GM20431 (cell line): Measurements from ENCODE around the gene C9.

Experiments
- in situ Hi-C: fragments of 300-500 bp; cut with MseI, MboI; formaldehyde crosslinking; loops from one replicate; pipeline ENCODE4 v1.15.0; 2020; ENCODE audit warnings: low sequenced_read_pairs; ENCODE audit not compliant: unreplicated experiment

C9 gene

DNA sequence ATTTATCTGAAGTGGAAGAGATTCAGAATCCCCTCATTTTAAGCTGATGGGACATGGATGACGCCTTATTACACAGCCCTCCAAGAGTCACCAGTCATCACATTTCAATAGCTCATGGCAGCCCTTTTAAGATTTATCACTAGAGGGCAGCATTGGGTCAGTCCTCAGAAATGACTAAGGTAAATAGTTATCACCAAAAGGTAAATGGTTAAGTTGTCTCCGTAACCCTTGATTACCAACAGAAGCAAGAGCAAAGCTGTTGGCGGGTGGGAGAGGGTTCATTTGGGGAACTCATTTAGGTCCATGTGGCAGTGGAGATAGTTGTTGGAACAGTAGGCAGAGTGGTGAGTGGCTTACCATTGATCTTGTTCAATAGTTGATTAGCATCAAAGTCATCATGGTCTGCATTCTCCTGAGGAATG lies 12.0 kb upstream of the C9 start:
- in situ Hi-C loops, result loop anchor here (10.0 kb wide), 1 partner anchor 178 kb away; no protein-coding TSS in a partner anchor

DNA sequence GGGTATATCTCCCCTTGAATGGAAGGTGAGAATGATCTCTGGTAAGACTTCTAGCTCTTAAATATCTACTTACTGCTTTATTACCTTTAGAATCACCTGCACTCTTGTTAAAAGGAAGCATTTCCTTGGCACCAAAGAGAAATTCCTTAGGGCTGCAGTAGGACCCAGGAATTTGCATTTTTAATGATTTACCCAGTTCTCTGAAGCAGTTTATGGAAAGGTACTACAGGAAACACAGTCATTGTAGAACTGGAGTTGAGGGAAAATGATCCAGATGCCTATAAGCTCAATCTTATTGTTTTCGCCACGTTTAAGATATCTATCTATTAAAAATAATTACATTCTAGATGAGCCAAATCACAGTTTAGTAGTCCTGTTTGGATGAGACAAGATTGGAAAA lies 9.5 kb upstream of the C9 start:
- in situ Hi-C loops, result loop anchor here (10.0 kb wide), 1 partner anchor 181 kb away; no protein-coding TSS in a partner anchor

DNA sequence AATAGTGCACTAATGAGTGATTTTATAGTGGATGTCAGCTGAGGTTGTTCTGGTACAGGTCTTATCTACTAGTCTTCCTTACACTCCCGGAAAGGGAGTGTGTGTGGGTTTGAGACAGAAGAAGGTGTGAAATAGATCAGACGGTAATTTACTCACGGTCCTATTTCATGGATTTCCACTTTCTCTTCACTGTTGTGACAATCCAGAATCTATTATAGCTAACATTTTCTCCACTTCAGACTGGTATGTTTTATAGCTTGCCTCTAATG lies 7.0 kb upstream of the C9 start:
- in situ Hi-C loops, result loop anchor here (10.0 kb wide), 1 partner anchor 184 kb away; no protein-coding TSS in a partner anchor

DNA sequence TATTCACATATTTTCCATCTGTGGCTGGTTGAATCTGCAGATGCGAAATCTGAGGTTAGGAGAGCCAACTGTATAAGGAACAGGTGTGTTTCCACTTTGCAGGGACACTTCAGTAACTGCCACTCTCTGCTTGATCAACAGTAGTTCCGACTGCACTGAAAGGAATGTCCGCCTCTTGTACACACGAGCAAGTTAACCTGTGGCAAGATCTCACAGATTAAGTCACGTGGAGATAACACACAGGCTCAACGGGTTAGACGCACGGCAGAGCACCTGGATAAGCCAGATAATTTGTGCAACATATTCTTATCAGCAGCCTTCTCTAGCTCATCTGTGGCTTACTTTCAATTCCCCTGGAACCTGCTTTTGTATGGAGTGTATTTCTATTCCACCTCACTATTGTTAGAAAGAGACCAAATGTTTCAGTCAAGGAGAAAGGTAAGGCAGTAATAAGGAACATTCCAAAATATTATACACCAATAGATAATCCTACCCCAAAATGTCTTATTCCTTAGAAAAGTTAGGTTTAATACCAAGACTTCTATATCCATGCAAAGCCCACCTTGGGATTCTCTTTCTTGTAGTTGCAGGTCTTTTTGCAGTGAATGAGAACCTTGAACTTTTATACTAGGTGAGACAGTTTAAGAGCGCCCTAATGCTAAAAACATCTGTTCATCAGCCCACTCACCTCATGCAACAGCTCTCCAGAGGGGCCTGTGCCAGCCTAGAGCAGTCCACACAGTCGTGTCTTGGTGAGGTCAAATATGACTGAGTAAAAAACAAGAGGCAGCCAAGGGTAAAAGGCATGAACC lies 6.5 kb upstream of the C9 start:
- in situ Hi-C loops, result loop anchor here (10.0 kb wide), 1 partner anchor 184 kb away; no protein-coding TSS in a partner anchor

DNA sequence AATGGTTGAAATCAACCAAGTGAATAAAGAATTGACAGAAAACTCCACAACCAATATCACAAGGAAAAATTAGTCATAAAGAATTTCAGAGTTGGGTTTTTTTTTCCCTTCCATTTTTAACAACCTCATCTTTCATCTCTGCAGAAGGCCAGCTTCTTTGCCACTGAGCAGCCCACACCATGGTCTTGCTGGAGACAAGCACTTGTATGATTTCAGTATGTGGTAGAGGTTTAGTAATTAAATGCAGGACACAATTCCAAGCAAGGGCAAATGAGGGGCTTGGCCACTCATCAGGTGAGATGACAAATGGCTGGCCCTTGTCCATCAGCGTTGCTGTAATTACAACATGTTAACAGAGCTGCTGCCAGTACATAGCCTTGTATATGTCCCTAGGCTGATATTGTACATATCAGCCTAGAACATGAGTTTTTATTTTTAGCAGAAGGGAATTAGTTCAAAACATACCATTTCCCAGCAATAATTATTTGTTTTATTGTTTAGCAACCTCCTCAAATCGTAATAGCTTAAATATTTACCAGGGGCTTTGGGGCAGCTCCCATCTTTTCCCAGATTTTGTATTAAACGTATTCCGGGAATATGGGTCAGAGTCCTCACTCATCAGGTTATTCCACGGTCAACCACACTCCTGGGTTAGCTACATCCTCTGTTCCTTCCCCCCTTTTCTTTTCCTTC lies 5.0 kb upstream of the C9 start:
- in situ Hi-C loops, result no loop called here

DNA sequence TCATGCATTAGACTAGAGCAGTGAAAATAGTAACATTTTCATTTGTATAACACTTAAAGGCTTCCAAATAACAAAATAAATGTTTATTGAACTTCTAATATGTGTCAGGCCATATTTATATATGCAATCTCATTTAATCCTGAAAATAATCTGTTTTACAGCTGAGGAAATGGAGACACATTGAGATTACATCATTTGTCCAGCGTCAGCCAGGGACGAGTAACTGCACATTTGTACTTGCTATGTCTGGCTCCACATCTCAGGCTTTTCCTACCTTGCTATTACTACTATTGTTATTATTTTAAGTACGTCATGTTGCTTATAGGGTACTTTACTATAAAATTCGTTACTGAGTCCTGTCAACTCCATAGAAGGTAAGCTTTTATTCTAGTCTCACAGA lies 3.8 kb upstream of the C9 start:
- in situ Hi-C loops, result no loop called here

DNA sequence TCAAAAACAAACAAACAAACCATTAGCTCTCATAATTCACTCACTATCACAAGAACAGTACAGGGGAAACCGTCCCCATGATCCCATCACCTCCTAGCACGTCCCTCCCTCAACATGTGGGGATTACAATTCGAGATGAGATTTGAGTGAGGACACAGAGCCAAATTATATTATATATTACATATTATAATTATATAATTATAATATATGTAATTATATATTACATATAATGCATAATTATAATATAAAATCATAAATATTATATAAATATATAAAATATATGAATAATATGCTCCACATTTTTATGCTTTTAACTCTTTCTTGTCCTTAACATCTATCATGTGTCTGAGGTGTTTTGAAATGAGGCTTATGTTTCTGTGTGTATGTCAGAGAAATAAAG lies 3.4 kb upstream of the C9 start:
- in situ Hi-C loops, result no loop called here

DNA sequence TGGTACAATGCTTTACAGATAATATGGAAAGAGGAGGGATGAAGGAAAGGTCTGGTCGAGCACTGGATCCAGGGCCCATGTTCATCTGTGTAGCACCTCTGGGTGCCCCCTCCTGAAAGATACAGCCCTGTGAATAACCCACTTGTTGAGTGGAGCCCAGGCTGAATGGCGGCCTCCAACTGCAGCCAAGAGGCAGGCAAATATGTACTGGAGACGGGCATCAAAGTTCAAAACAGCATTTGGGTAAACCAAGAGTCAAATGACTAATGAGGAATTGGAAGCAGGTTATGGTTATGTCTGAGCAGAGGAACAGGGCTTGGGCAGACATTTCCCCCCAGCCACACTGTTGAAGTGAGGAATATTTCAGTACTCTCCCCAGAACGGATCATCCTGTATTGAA lies 1.1 kb downstream of the C9 start:
- in situ Hi-C loops, result no loop called here

DNA sequence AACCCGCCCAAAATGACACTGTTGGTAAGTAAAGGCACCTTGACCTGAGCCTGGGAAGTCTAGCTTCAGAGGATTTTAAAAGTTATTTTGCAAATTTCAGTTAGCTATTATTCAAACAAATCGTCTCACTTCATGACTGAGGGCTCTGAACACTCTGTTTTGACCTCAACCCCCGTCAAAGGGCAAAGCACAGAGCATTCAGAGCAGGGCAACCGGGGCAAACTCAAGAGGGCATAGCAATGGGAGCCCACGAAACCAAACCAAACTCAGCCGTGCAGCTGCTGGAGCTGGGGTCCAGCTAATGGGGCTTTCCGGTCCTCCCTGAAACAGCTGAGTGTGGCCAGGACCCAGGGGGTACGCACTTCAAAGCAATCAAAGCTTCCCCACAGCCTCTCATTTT lies 1.6 kb downstream of the C9 start:
- in situ Hi-C loops, result no loop called here

DNA sequence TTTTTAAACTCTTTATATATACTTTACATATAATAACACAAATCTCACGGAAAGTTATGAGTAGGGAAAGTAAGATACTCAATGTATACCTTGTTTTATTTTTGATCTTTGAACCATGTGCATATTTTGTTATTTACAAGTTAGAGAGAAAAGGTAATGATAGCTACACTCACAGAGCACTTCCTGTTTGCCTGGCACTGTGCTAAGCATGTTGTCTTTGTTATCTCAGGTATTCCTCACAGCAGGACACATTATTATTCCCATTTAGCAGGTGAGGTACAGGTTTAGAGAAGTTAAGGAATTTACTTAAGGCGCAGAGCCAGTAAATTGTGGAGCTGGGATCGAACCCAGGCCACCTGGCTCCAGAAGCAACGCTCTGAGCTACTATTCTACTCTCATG lies 3.0 kb downstream of the C9 start:
- in situ Hi-C loops, result no loop called here

DNA sequence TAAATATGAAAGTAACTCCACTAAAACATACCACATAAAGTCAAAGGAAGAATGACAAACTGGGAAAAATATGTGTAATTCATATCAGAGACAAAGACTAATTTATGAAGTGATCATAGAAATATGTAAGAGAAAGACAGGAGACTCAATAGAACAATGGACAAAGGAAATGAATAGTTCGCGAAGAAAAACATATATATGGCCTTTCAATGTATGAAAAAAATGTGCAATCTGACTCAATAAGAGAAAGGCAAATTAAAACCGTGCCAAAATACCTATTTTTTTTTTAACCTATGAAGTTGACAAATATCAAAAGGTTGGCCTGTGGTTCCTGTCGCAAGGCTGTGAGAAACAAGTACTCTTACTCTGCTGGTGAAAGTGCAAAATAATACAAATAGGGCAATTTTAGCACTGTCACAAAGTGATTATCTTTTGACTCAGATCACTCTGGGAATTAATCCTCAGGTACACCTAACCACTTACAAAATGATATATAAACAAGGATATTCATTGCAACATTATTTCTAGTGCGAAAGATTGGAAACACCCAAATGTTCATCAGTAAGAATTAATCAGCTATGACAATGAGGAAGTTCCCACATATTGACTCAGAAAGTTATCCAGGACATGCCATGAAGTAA lies 3.7 kb downstream of the C9 start:
- in situ Hi-C loops, result no loop called here

DNA sequence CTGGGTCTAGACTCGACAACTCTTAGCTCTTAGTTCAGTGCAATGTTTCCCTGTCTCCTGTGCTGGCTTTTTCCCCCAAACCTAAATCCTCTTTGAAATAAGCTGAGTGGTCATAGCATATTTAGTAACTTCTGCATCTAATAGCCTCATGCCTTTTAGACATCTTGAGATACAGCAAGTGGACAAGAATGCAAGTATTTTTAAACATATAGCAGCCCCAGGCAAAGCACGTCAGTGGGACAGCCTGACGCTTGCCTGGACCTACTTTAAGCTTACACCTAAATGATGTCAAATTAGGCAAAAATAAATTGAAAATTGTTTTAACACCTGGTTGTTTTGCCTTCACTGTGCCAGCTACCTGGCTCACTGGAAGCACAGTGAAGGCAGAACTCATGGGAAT lies 8.0 kb downstream of the C9 start:
- in situ Hi-C loops, result no loop called here

DNA sequence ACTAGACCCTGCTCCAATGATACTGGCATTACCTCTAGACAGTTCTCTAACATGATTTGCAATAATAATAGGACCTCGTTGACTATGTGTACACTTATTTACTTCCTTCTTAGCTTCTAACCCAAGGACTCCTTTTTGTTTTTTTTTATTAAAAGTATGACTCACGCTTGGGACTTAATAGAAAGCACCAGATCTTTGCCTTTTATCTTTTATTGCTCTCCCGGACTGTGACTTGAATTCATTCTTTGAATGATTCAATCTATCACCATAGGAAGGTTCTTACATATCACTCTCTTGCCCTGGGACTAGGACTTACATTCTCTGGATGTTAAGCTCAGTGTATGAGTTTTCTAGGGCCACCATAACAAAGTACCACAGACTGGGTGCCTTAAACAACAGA lies 9.0 kb downstream of the C9 start:
- in situ Hi-C loops, result no loop called here

DNA sequence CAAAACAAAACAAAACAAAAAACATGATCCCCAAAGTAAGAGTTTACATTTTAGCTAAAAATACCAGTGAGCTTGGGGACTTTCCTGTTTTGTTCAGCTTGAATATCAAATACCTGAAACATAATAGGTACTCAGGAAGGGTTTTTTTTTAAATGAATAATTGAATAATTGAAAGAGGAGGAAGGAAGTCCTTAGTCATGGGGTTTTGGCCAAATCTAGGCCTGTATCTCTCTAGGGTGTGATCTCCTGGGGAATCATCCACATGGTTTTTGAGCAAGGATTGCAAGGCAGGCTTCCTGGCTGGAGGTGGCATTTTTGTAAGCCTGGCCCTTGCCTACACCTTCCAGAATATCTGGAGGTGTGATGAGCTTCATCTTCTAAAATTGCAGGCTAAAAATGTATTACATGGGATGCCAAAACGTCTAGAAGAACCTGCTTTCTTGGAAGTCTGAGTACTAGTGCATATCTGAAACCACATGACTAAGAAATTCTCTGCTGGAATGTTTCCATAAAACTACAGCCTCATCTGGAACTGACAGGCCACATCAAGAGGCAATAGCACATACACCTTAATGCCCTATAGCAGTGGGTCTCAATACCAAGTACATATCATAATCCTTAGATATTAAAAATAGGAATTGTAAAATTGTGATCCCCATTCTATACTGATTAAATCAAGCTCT lies 10.4 kb downstream of the C9 start:
- in situ Hi-C loops, result no loop called here

DNA sequence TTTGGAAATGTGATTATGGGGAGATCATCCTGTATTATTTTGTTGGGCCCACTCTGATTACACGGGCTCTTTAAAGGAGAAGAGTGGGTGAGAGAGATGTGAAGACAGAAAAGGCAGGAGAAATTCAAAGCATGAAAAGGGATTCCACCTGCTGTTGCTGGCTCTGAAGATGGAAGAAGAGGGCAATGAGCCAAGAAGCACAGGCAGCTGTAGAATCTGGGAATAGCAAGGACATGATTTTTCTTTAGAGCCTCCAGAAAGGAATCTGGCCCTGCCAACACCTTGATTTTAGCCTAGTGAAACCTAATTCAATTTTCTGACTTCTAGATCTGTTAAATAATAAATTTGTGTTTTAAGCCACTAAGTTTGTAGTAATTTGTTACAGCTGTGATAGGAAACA lies 11.3 kb downstream of the C9 start:
- in situ Hi-C loops, result no loop called here

DNA sequence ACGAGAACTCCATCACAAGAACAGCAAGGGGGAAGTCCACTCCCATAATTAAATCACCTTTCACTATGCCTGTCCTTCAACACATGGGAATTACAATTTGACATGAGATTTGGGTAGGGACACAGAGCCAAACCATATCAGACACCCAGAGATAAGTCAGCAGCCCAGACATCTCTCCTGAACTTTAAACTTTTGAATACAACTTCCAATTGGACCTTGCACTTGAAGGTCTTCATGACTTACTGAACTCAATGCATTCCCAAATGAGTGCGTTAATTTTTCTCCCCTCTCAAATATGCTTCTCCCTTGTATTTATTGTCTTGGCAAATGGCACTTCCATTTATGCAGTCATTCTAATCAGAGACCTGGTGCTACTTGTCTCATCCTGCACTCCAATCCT lies 12.1 kb downstream of the C9 start:
- in situ Hi-C loops, result no loop called here

DNA sequence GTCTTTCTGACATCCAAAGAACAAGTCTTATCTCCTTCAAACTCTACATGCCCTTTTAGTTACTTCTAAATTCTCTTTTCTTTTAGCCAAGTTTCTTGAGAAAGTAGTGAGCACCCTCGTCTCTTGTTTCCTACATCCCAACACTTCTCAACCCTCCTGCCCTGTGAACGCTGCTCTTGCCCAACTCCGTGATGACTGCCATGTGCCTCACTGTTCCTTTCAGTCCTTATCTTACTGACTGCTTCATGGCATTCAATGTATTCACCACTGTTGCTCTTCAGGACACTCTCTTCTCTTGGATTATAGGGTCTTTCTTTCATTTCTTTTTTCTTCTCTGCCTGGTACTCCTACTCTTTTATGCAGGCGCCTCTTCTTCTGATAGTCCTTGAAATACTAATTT lies 14.8 kb downstream of the C9 start:
- in situ Hi-C loops, result no loop called here

DNA sequence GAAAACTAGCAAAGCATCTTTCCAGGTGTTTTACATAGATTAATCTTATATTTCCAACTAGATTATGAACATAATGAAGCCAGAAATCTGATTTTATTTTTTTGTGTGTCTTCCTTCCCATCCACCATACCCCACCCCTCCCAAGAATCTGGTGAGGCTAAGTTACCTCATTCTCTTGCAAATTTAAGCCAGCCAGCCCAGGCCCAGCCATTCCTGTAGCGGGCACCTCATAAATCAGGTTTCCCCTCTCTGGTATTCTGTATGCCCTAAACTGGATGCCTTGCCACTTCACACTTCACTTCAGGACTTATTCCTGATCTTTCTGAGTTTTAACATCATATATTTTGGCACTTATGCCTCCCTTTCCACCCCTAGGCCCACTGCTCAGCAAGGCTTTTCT lies 21.8 kb downstream of the C9 start:
- in situ Hi-C loops, result no loop called here

DNA sequence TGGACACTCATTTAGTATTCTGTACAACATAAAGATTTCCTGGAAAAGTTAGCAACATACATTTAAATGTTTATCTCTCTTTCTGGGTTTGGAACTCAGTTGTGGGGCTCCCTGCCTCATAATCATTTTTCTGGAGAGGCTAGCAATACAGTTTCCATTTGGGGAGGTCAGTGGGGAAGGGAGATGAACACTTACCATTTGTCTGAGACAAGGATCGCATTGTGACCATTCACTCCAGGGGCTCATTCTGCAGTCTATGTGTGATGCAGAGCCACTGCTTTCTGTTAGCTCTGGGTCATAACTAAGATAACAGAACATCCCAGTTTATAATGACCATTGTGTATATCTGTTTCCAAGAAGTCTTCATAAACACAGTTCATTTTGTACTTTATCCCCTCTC lies 22.4 kb downstream of the C9 start:
- in situ Hi-C loops, result no loop called here

DNA sequence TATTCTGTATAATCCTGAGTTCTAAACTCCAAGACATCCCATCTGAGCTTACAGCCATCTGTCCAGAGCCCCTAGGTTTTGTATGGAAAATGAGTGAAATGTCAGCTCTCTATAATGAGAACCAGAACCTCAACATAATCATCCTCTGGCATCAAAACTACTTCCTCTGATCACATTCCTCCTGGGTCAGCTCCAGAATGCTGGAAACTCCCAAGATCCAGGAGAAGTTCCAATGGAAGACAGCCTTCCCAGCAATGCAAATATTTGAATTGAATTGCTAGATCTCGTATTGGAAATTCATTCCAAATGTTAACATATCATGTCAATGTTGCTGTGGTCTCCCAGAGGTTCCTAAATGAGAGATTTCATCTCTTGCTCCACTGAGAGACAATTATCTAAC lies 23.8 kb downstream of the C9 start:
- in situ Hi-C loops, result no loop called here
